ENCODE results near the gene UBALD1.

Gene UBALD1

GRCh38 chr16:4601036-4601863 is 13.4 kb downstream of the UBALD1 start:
- no peak overlapping the region for H2AFZ ChIP-seq (ENCODE audit: low read depth, low read length)
- H3K4me1 ChIP-seq (ENCODE audit: low read length): no peaks in the 10 kb centered on the region
- peaks cover 16% of the 10 kb centered on the region; the same call in 1 of the 2 replicates for H3K27me3 ChIP-seq (ENCODE audit: low read depth, low read length)
- TF ChIP-seq CTCF (IDR thresholded peaks at IDR 0.05; ENCODE audit: low read depth, low read length) (no peak), EZH2phosphoT487 (IDR thresholded peaks at IDR 0.05; ENCODE audit: low read depth) (no peak)
- no peaks in the 10 kb centered on the region for H3K9me3 ChIP-seq (ENCODE audit: insufficient read depth, low read length)
- no peaks in the 10 kb centered on the region for H4K20me1 ChIP-seq (ENCODE audit: insufficient read depth, low read length)
- H3K79me2 ChIP-seq (ENCODE audit: low read length): no peaks in the 10 kb centered on the region
- no peak overlapping the region for H3K4me2 ChIP-seq (ENCODE audit: low read length)
- no peak overlapping the region for H3K4me3 ChIP-seq (ENCODE audit: low read length)
- no peaks in the 10 kb centered on the region for H3K36me3 ChIP-seq (replicated peaks; ENCODE audit: low read depth, low read length)
- H3K9ac ChIP-seq (ENCODE audit: low read length): no peak overlapping the region
- no peak overlapping the region for H3K27ac ChIP-seq (ENCODE audit: low read length)

GRCh38 chr16:4599545-4599944 is 15.1 kb downstream of the UBALD1 start:
- no peak overlapping the region for H3K9ac ChIP-seq (ENCODE audit: low read length)
- H2AFZ ChIP-seq (ENCODE audit: low read depth, low read length): no peak overlapping the region
- H3K79me2 ChIP-seq (ENCODE audit: low read length): no peaks in the 10 kb centered on the region
- H3K9me3 ChIP-seq (ENCODE audit: insufficient read depth, low read length): no peaks in the 10 kb centered on the region
- H3K4me3 ChIP-seq (ENCODE audit: low read length): no peak overlapping the region
- H3K4me2 ChIP-seq (ENCODE audit: low read length): no peak overlapping the region
- peaks cover 16% of the 10 kb centered on the region; the same call in 1 of the 2 replicates for H3K27me3 ChIP-seq (ENCODE audit: low read depth, low read length)
- H3K36me3 ChIP-seq (replicated peaks; ENCODE audit: low read depth, low read length): no peaks in the 10 kb centered on the region
- H3K4me1 ChIP-seq (ENCODE audit: low read length): no peaks in the 10 kb centered on the region
- H4K20me1 ChIP-seq (ENCODE audit: insufficient read depth, low read length): no peaks in the 10 kb centered on the region
- H3K27ac ChIP-seq (ENCODE audit: low read length): no peak overlapping the region
- TF ChIP-seq CTCF (IDR thresholded peaks at IDR 0.05; ENCODE audit: low read depth, low read length) (no peak), EZH2phosphoT487 (IDR thresholded peaks at IDR 0.05; ENCODE audit: low read depth) (no peak)

GRCh38 chr16:4599037-4599436 is 15.7 kb downstream of the UBALD1 start:
- Histone ChIP-seq H3K9me3 (ENCODE audit: insufficient read depth, low read length) (no peaks in the 10 kb centered on the region), H3K4me2 (ENCODE audit: low read length) (no peak overlapping the region), H3K36me3 (replicated peaks; ENCODE audit: low read depth, low read length) (no peaks in the 10 kb centered on the region), H3K9ac (ENCODE audit: low read length) (no peak overlapping the region), H3K79me2 (ENCODE audit: low read length) (no peaks in the 10 kb centered on the region), H4K20me1 (ENCODE audit: insufficient read depth, low read length) (no peaks in the 10 kb centered on the region), H3K27me3 (ENCODE audit: low read depth, low read length) (peaks cover 16% of the 10 kb centered on the region; the same call in 1 of the 2 replicates), H3K4me3 (ENCODE audit: low read length) (no peak overlapping the region), H3K4me1 (ENCODE audit: low read length) (no peaks in the 10 kb centered on the region), H3K27ac (ENCODE audit: low read length) (no peak overlapping the region), H2AFZ (ENCODE audit: low read depth, low read length) (no peak overlapping the region)
- TF ChIP-seq CTCF (IDR thresholded peaks at IDR 0.05; ENCODE audit: low read depth, low read length) (no peak), EZH2phosphoT487 (IDR thresholded peaks at IDR 0.05; ENCODE audit: low read depth) (no peak)

GRCh38 chr16:4597174-4597573 is 17.5 kb downstream of the UBALD1 start:
- H2AFZ ChIP-seq (ENCODE audit: low read depth, low read length): no peak overlapping the region
- H3K27ac ChIP-seq (ENCODE audit: low read length): no peak overlapping the region
- no peaks in the 10 kb centered on the region for H3K36me3 ChIP-seq (replicated peaks; ENCODE audit: low read depth, low read length)
- no peak overlapping the region for H3K4me3 ChIP-seq (ENCODE audit: low read length)
- H4K20me1 ChIP-seq (ENCODE audit: insufficient read depth, low read length): no peaks in the 10 kb centered on the region
- H3K79me2 ChIP-seq (ENCODE audit: low read length): no peaks in the 10 kb centered on the region
- no peak for TF ChIP-seq CTCF (IDR thresholded peaks at IDR 0.05; ENCODE audit: low read depth, low read length)
- no peak for TF ChIP-seq EZH2phosphoT487 (IDR thresholded peaks at IDR 0.05; ENCODE audit: low read depth)
- no peak overlapping the region for H3K4me2 ChIP-seq (ENCODE audit: low read length)
- no peaks in the 10 kb centered on the region for H3K9me3 ChIP-seq (ENCODE audit: insufficient read depth, low read length)
- H3K9ac ChIP-seq (ENCODE audit: low read length): no peak overlapping the region
- peaks cover 16% of the 10 kb centered on the region; the same call in 1 of the 2 replicates for H3K27me3 ChIP-seq (ENCODE audit: low read depth, low read length)
- H3K4me1 ChIP-seq (ENCODE audit: low read length): no peaks in the 10 kb centered on the region

Data from OCI-LY3 (cell line).